HepG2 (cell line): ENCODE data around the gene ARMH4.

Experiments
- FOXA3 ChIP-seq: IDR thresholded peaks from 2 replicates; pipeline ENCODE4 v1.6.1; 2016; ENCODE audit warnings: missing genetic modification reagents, missing compliant biosample characterization
- NR2F1 ChIP-seq, 2 experiments: fragments of 450-650 bp in 1 of 2; formaldehyde crosslinking in 1 of 2; IDR thresholded peaks; 2 replicates each; pipeline versions ENCODE4 v1.5.0 to v1.6.1; 2016 to 2020; ENCODE audit warnings: mild to moderate bottlenecking in 1 of 2, missing compliant biosample characterization in 1 of 2, missing genetic modification reagents in 1 of 2, moderate library complexity in 1 of 2
- NR2F6 ChIP-seq, 2 experiments: IDR thresholded peaks; 2 replicates each; pipeline ENCODE4 v1.6.1; 2016; ENCODE audit warnings: antibody characterized with exemption in 1 of 2, mild to moderate bottlenecking in 1 of 2
- POLR2AphosphoS5 ChIP-seq: IDR thresholded peaks from 2 replicates; pipeline ENCODE4 v1.6.1; 2012; ENCODE audit warnings: low read depth, low read length
- PRPF4 ChIP-seq: fragments of 200-400 bp; formaldehyde crosslinking; IDR thresholded peaks from 2 replicates; pipeline ENCODE4 v1.6.1; 2016; ENCODE audit warnings: low read length, low read depth; ENCODE audit not compliant: poor library complexity, severe bottlenecking
- SP2 ChIP-seq: sonication (generic); formaldehyde crosslinking; IDR thresholded peaks from 2 replicates; pipeline ENCODE4 v1.5.1; 2020; ENCODE audit warnings: mild to moderate bottlenecking, missing genetic modification reagents
- ZFP36 ChIP-seq: fragments of 150-350 bp; IDR thresholded peaks from 2 replicates; pipeline ENCODE4 v1.6.1; 2018; ENCODE audit warnings: borderline replicate concordance, low read length, low read depth; ENCODE audit not compliant: partially characterized antibody
- TF ChIP-seq, protein P1 (sequence below): sonication (generic); formaldehyde crosslinking; conservative IDR thresholded peaks from 2 replicates; pipeline ENCODE4 v1.4.0; 2020; ENCODE audit warnings: missing genetic modification reagents
- TF ChIP-seq, protein P2 (sequence below): sonication (generic); formaldehyde crosslinking; IDR thresholded peaks from 2 replicates; pipeline ENCODE4 v1.5.0; 2020; ENCODE audit warnings: mild to moderate bottlenecking, missing genetic modification reagents, moderate library complexity
- TF ChIP-seq, protein P3 (sequence below): sonication (generic); formaldehyde crosslinking; IDR thresholded peaks from 2 replicates; pipeline ENCODE4 v1.5.1; 2020; ENCODE audit warnings: mild to moderate bottlenecking, missing genetic modification reagents, moderate library complexity

DNA sequence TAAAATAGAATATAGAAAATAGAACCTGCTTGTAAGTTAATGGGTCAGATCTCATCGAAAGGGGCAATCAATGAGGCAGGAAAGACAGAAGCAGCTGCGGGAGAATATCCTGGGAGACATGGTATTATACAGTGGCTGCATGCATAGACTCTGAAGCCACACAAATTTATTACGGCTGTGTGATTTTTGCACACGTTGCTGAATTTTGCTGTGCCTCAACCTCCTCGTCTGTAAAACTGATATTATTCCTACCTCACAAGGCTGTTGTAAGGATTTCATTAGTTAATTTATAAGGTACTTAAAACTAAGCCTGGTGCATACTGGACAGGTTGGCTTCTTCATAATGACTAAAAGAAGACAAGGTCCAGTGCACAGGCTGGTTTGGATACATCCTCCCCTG is 52.3 kb downstream of the ARMH4 start:
- TF ChIP-seq FOXA3 (CRISPR knock-in tag): no peak
- TF ChIP-seq, protein P1, sequence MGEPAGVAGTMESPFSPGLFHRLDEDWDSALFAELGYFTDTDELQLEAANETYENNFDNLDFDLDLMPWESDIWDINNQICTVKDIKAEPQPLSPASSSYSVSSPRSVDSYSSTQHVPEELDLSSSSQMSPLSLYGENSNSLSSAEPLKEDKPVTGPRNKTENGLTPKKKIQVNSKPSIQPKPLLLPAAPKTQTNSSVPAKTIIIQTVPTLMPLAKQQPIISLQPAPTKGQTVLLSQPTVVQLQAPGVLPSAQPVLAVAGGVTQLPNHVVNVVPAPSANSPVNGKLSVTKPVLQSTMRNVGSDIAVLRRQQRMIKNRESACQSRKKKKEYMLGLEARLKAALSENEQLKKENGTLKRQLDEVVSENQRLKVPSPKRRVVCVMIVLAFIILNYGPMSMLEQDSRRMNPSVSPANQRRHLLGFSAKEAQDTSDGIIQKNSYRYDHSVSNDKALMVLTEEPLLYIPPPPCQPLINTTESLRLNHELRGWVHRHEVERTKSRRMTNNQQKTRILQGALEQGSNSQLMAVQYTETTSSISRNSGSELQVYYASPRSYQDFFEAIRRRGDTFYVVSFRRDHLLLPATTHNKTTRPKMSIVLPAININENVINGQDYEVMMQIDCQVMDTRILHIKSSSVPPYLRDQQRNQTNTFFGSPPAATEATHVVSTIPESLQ (CRISPR knock-in tag): no peak
- TF ChIP-seq ZFP36: no peak
- TF ChIP-seq, protein P2, sequence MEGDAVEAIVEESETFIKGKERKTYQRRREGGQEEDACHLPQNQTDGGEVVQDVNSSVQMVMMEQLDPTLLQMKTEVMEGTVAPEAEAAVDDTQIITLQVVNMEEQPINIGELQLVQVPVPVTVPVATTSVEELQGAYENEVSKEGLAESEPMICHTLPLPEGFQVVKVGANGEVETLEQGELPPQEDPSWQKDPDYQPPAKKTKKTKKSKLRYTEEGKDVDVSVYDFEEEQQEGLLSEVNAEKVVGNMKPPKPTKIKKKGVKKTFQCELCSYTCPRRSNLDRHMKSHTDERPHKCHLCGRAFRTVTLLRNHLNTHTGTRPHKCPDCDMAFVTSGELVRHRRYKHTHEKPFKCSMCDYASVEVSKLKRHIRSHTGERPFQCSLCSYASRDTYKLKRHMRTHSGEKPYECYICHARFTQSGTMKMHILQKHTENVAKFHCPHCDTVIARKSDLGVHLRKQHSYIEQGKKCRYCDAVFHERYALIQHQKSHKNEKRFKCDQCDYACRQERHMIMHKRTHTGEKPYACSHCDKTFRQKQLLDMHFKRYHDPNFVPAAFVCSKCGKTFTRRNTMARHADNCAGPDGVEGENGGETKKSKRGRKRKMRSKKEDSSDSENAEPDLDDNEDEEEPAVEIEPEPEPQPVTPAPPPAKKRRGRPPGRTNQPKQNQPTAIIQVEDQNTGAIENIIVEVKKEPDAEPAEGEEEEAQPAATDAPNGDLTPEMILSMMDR: no peak
- TF ChIP-seq, protein P3, sequence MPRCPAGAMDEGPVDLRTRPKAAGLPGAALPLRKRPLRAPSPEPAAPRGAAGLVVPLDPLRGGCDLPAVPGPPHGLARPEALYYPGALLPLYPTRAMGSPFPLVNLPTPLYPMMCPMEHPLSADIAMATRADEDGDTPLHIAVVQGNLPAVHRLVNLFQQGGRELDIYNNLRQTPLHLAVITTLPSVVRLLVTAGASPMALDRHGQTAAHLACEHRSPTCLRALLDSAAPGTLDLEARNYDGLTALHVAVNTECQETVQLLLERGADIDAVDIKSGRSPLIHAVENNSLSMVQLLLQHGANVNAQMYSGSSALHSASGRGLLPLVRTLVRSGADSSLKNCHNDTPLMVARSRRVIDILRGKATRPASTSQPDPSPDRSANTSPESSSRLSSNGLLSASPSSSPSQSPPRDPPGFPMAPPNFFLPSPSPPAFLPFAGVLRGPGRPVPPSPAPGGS (CRISPR knock-in tag): no peak
- no peak for TF ChIP-seq SP2 (CRISPR knock-in tag)
- no peak for TF ChIP-seq PRPF4
- TF ChIP-seq NR2F6 (IDR thresholded peaks at IDR 0.05): no peak
- TF ChIP-seq NR2F6 (CRISPR knock-in tag; IDR thresholded peaks at IDR 0.05): no peak
- no peak for TF ChIP-seq POLR2AphosphoS5
- TF ChIP-seq NR2F1 (CRISPR knock-in tag; IDR thresholded peaks at IDR 0.05): no peak
